GM12874 (cell line): ENCODE results near the gene SLC7A8.

Source experiments
- CTCF ChIP-seq: IDR thresholded peaks from 2 replicates; pipeline ENCODE4 v1.5.1; 2011; ENCODE audit warnings: low read depth, mild to moderate bottlenecking, control low read depth, low read length, moderate library complexity; ENCODE audit not compliant: insufficient read depth

Gene SLC7A8

DNA sequence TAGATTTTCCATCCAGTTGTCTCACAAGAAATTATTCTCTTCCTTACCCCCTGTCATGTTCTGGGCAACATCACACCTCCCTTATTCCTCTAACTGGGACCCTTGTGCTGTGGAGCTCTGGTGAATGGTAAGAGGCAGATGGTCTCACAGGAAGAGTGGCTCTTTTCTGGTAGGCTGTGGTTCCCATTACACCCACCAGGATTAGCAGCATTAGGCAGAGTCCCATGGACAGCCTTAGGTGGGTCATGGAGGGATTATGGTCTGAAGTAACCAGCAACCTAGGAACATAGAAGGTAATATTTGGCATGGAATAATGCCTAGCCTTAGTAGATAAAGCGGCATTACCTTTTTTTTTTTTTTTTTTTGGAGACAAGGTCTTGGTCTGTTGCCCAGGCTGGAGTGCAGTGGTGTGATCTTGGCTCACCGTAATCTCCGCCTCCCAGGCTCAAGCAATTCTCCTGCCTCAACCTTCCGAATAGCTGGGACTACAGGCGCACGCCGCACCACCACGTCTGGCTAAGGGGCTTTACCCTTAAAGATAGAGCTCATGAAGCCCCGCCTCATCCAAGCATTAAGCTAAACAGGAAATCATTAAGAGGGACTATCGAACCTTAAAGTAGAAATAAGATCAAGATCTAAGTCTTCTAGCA lies 84.1 kb downstream of the SLC7A8 start:
- no peak for TF ChIP-seq CTCF

DNA sequence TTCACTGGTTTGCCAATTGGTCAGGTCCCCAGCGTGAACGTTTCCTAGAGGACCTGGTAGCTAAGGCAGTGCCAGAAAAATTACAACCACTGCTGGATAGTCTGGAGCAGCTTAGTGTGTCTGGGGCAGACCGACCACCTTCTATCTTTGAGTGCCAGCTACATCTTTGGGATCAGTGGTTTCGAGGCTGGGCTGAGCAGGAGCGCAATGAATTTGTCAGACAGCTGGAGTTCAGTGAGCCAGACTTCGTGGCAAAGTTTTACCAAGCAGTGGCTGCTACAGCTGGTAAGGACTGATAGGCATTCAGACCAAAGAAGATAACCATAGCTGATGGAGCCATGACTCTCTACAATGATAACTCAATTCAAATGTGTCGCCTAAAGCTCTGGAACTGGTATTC lies 85.7 kb downstream of the SLC7A8 start:
- no peak for TF ChIP-seq CTCF

DNA sequence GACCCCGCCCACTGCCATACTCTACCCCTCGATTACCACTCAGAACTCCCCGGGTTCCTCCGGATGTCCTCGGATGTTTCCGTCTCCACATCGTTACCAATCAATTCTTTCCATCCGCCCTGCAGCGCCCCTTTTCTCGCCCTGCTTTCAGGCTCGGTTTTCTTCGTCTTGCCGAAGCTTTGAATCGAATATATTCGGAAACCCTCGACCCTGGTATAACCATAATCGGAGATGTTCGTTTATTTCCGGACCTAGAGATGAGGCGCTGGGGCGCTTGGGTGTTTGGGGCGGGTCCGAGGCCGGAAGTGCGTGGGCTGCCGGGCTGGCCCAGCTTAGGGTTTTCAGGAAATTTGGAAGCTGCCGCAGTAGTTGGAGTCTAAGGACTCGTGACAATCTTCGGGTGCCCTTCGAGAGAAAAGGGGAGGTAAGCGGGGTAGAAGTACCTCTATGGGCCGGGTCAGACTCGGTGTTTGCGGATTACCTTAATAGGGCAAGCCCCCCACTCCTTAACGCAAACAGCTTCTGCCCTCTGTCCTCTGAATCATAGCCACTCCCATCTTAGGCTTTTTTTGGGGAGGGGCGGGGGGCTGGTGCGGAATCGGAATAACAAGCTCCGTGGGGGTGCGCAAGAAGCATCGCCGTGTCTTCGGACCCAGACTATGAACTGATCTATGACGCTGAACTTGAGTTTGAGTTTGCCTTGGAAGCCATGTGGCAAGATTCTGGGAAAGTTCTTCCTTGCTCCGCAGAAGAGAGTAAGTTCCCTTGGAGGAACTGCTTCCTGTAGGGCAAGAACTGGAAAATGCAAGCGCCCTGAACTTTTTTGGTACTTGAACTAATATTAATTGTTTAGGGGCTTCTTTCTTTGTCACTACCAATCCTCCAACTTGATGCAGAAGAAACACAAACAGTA lies 88.0 kb downstream of the SLC7A8 start, which contains the start of gene C14orf119:
C14orf119 (plus strand) TSS at position 310 of the 913 bp plus-strand sequence. CDS start 2,154 bp downstream, outside the sequence.
- no peak for TF ChIP-seq CTCF

DNA sequence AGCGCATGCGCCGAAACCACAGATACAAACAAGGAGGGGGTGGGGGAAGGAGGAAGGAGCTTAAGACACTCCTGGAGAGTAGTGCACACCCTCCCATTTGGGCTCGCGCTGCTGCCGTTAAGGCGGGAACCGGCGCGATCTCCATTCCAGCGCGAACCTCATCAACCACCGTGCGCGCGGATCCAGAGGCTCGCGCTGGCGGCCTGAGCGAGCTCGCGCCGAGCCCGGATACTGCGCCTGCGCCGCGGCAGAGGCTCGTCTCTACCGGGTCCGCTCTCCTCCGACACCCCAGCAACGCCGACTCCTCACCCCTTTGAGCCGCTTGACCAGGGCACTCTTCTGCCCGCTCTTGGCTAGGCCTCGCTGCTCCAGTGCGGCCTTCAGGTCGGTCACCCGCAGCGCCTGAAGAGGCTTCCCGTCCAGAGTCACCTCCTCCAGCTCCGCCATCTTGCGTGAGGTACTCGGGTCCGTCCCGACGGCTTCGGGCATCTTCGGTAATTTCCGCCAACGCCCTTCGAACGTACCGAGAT lies 88.7 kb downstream of the SLC7A8 start, which contains the start of gene ACIN1:
ACIN1 (minus strand) TSS at position 471 of the 530 bp plus-strand sequence; CDS start at position 447, 24 bp downstream.
- TF ChIP-seq CTCF = no peak

- peak; percentile 29; the same call in 1 of the 2 replicates for TF ChIP-seq CTCF
Observed at GRCh38 chr14:23093991-23094665, 89.3 kb downstream of the SLC7A8 start.

DNA sequence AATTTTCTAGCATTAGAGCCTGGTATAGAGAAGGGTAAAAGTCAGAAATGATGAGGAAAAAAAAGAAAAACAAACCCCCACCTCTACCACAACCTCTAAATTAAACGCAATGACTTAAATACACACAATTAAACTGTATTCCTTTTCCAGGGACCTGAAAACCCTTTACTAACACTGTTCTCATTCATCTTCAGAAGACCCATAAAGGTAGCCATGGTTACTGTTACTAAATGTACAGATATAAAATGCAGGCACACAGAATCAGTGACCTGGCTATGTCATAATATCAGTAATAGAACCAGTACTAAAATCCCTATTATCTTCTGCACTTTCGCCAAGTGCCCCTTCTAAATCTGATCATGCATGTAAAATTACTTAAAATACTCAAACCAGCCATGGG lies 89.9 kb downstream of the SLC7A8 start:
- TF ChIP-seq CTCF = no peak
